Activated naive CD8-positive, alpha-beta T cell treated with anti-CD3 and anti-CD28 coated beads for 36 hours (primary cell): ENCODE data around the gene IKZF1. TPM values are rescaled to one million over a fixed set of nuclear protein-coding genes. Genes with fewer than 3 reads are reported as not detected.
A peak's percentile ranks its signal among the peaks of the same experiment; 100 is the strongest.

Source experiments
- DNase-seq: peaks from one replicate; pipeline ENCODE4 v3.0.0; 2021
- H3K27ac Mint-ChIP-seq: one replicate; pipeline ENCODE4 v1.8.0; 2022; ENCODE audit warnings: mild to moderate bottlenecking, moderate library complexity, mixed read lengths
- H3K27me3 Mint-ChIP-seq: one replicate; pipeline ENCODE4 v1.8.0; 2022; ENCODE audit warnings: mild to moderate bottlenecking, mixed read lengths
- H3K36me3 Mint-ChIP-seq: one replicate; pipeline ENCODE4 v1.8.0; 2021; ENCODE audit warnings: mild to moderate bottlenecking, mixed read lengths
- H3K4me1 Mint-ChIP-seq: one replicate; pipeline ENCODE4 v1.8.0; 2021; ENCODE audit warnings: mixed read lengths
- H3K4me3 Mint-ChIP-seq: one replicate; pipeline ENCODE4 v1.8.0; 2022; ENCODE audit warnings: mild to moderate bottlenecking, moderate library complexity, mixed read lengths
- H3K9me3 Mint-ChIP-seq: one replicate; pipeline ENCODE4 v1.8.0; 2022; ENCODE audit warnings: mixed read lengths
- total RNA-seq, 2 experiments: library from RNA; stranded (reverse); gene quantifications; one replicate each; pipeline ENCODE4 v1.2.3, GENCODE V29; 2021

Gene IKZF1
- total RNA-seq, 2 experiments from 2014 or later: 220 to 225 TPM

- no peak for DNase-seq
- Mint-ChIP-seq H3K4me3 (peak overlapping the region; percentile 29), H3K27ac (peak overlapping the region; percentile 98), H3K4me1 (peaks cover 93% of the 10 kb centered on the region), H3K27me3 (no peaks in the 10 kb centered on the region), H3K9me3 (peaks cover 1% of the 10 kb centered on the region), H3K36me3 (peaks cover 81% of the 10 kb centered on the region)
These were observed 44.1 kb downstream of the IKZF1 start for GRCh38 chr7:50348469-50349162.

GRCh38 chr7:50349399-50349798 is 44.9 kb downstream of the IKZF1 start:
- no peak for DNase-seq
- Mint-ChIP-seq H3K27me3 (no peaks in the 10 kb centered on the region), H3K27ac (peak overlapping the region; percentile 98), H3K4me3 (peak overlapping the region; percentile 4), H3K4me1 (peaks cover 93% of the 10 kb centered on the region), H3K36me3 (peaks cover 81% of the 10 kb centered on the region), H3K9me3 (peaks cover 1% of the 10 kb centered on the region)

- H3K9me3 Mint-ChIP-seq: peaks cover 1% of the 10 kb centered on the region
- peaks cover 96% of the 10 kb centered on the region for H3K4me1 Mint-ChIP-seq
- peak overlapping the region; percentile 98 for H3K27ac Mint-ChIP-seq
- H3K36me3 Mint-ChIP-seq: peaks cover 85% of the 10 kb centered on the region
- DNase-seq: peak; percentile 88
- peak overlapping the region; percentile 64 for H3K4me3 Mint-ChIP-seq
- H3K27me3 Mint-ChIP-seq: no peaks in the 10 kb centered on the region
These were observed 45.7 kb downstream of the IKZF1 start for GRCh38 chr7:50349963-50350944.

- H3K36me3 Mint-ChIP-seq: peaks cover 83% of the 10 kb centered on the region
- H3K27ac Mint-ChIP-seq: peak overlapping the region; percentile 98
- H3K4me3 Mint-ChIP-seq: peak overlapping the region; percentile 64
- no peak for DNase-seq
- H3K9me3 Mint-ChIP-seq: peaks cover 1% of the 10 kb centered on the region
- H3K27me3 Mint-ChIP-seq: no peaks in the 10 kb centered on the region
- H3K4me1 Mint-ChIP-seq: peaks cover 94% of the 10 kb centered on the region
These were observed 46.8 kb downstream of the IKZF1 start for GRCh38 chr7:50351267-50351666.

- H3K36me3 Mint-ChIP-seq: peaks cover 82% of the 10 kb centered on the region
- H3K4me1 Mint-ChIP-seq: peaks cover 94% of the 10 kb centered on the region
- H3K27me3 Mint-ChIP-seq: no peaks in the 10 kb centered on the region
- H3K4me3 Mint-ChIP-seq: peak overlapping the region; percentile 64
- peaks cover 1% of the 10 kb centered on the region for H3K9me3 Mint-ChIP-seq
- no peak for DNase-seq
- H3K27ac Mint-ChIP-seq: peak overlapping the region; percentile 98
These were observed 47.8 kb downstream of the IKZF1 start for GRCh38 chr7:50352282-50352681.

- no peak for DNase-seq
- Mint-ChIP-seq H3K36me3 (peaks cover 82% of the 10 kb centered on the region), H3K4me1 (peaks cover 94% of the 10 kb centered on the region), H3K27me3 (no peaks in the 10 kb centered on the region), H3K27ac (peak overlapping the region; percentile 98), H3K9me3 (peaks cover under 1% of the 10 kb centered on the region), H3K4me3 (peak overlapping the region; percentile 67)
These were observed 48.2 kb downstream of the IKZF1 start for GRCh38 chr7:50352751-50353150.

GRCh38 chr7:50353201-50353600 is 48.7 kb downstream of the IKZF1 start:
- peaks cover 82% of the 10 kb centered on the region for H3K36me3 Mint-ChIP-seq
- H3K27me3 Mint-ChIP-seq: no peaks in the 10 kb centered on the region
- H3K9me3 Mint-ChIP-seq: no peaks in the 10 kb centered on the region
- peak overlapping the region; percentile 67 for H3K4me3 Mint-ChIP-seq
- H3K27ac Mint-ChIP-seq: peak overlapping the region; percentile 98
- H3K4me1 Mint-ChIP-seq: peaks cover 94% of the 10 kb centered on the region
- DNase-seq: peak; percentile 37

GRCh38 chr7:50353894-50354595 is 49.5 kb downstream of the IKZF1 start:
- no peaks in the 10 kb centered on the region for H3K27me3 Mint-ChIP-seq

GRCh38 chr7:50355817-50356178 is 51.3 kb downstream of the IKZF1 start:
- H3K4me3 Mint-ChIP-seq: peak overlapping the region; percentile 67
- peaks cover 84% of the 10 kb centered on the region for H3K36me3 Mint-ChIP-seq
- H3K27me3 Mint-ChIP-seq: no peaks in the 10 kb centered on the region
- H3K4me1 Mint-ChIP-seq: peaks cover 92% of the 10 kb centered on the region
- peak overlapping the region; percentile 98 for H3K27ac Mint-ChIP-seq
- no peaks in the 10 kb centered on the region for H3K9me3 Mint-ChIP-seq
- no peak for DNase-seq

More at GRCh38 chr7:50353894-50354595, 49.5 kb downstream of the IKZF1 start:
- Mint-ChIP-seq H3K36me3 (peaks cover 80% of the 10 kb centered on the region), H3K9me3 (no peaks in the 10 kb centered on the region), H3K27ac (peak overlapping the region; percentile 98), H3K4me3 (peak overlapping the region; percentile 67), H3K4me1 (peaks cover 93% of the 10 kb centered on the region)
- no peak for DNase-seq

- peaks cover 84% of the 10 kb centered on the region for H3K36me3 Mint-ChIP-seq
- DNase-seq: no peak
- no peaks in the 10 kb centered on the region for H3K9me3 Mint-ChIP-seq
- no peaks in the 10 kb centered on the region for H3K27me3 Mint-ChIP-seq
- peak overlapping the region; percentile 67 for H3K4me3 Mint-ChIP-seq
- peaks cover 92% of the 10 kb centered on the region for H3K4me1 Mint-ChIP-seq
- peak overlapping the region; percentile 98 for H3K27ac Mint-ChIP-seq
These were observed 51.9 kb downstream of the IKZF1 start for GRCh38 chr7:50356212-50356944.

GRCh38 chr7:50356945-50357268 is 52.4 kb downstream of the IKZF1 start:
- peak; percentile 38 for DNase-seq
- Mint-ChIP-seq H3K4me1 (peaks cover 92% of the 10 kb centered on the region), H3K9me3 (no peaks in the 10 kb centered on the region), H3K36me3 (peaks cover 84% of the 10 kb centered on the region), H3K27ac (peak overlapping the region; percentile 98), H3K4me3 (peak overlapping the region; percentile 67), H3K27me3 (no peaks in the 10 kb centered on the region)

- H3K27ac Mint-ChIP-seq: peak overlapping the region; percentile 98
- H3K4me3 Mint-ChIP-seq: peak overlapping the region; percentile 68
- H3K9me3 Mint-ChIP-seq: no peaks in the 10 kb centered on the region
- no peaks in the 10 kb centered on the region for H3K27me3 Mint-ChIP-seq
- H3K36me3 Mint-ChIP-seq: peaks cover 85% of the 10 kb centered on the region
- peaks cover 94% of the 10 kb centered on the region for H3K4me1 Mint-ChIP-seq
- no peak for DNase-seq
These were observed 52.9 kb downstream of the IKZF1 start for GRCh38 chr7:50357426-50357825.

GRCh38 chr7:50358041-50358705 is 53.7 kb downstream of the IKZF1 start:
- Mint-ChIP-seq H3K4me3 (peak overlapping the region; percentile 68), H3K27ac (peak overlapping the region; percentile 98), H3K36me3 (peaks cover 89% of the 10 kb centered on the region), H3K27me3 (no peaks in the 10 kb centered on the region), H3K4me1 (peaks cover 97% of the 10 kb centered on the region), H3K9me3 (no peaks in the 10 kb centered on the region)
- peak; percentile 34 for DNase-seq

GRCh38 chr7:50358779-50359178 is 54.3 kb downstream of the IKZF1 start:
- H3K27me3 Mint-ChIP-seq: no peaks in the 10 kb centered on the region
- H3K4me3 Mint-ChIP-seq: peak overlapping the region; percentile 68
- H3K27ac Mint-ChIP-seq: peak overlapping the region; percentile 98
- DNase-seq: no peak
- no peaks in the 10 kb centered on the region for H3K9me3 Mint-ChIP-seq
- H3K4me1 Mint-ChIP-seq: peaks cover 97% of the 10 kb centered on the region
- H3K36me3 Mint-ChIP-seq: peaks cover 89% of the 10 kb centered on the region
